DND-41 (cell line): ENCODE data around the gene RNF31.

Experiments
- CTCF ChIP-seq: IDR thresholded peaks from 2 replicates; pipeline ENCODE4 v1.5.1; 2012; ENCODE audit warnings: borderline replicate concordance, low read length, moderate library complexity, mild to moderate bottlenecking; ENCODE audit not compliant: poor library complexity, severe bottlenecking; ENCODE audit errors: extremely low read depth
- EZH2 ChIP-seq: IDR thresholded peaks from 3 replicates; pipeline ENCODE4 v1.6.1; 2012; ENCODE audit warnings: borderline replicate concordance, low read depth, mild to moderate bottlenecking, moderate library complexity, low read length, inconsistent platforms; ENCODE audit not compliant: severe bottlenecking

GRCh38 chr14:24196071-24197055 lies 49.1 kb downstream of the RNF31 start:
- no peak for TF ChIP-seq EZH2
- no peak for TF ChIP-seq CTCF
